Amniotic epithelial cell (primary cell): ENCODE measurements around the gene FUT3.
"Not testable (repeated sequence)": the region's sequence is repeated elsewhere in the genome, so short reads cannot be mapped to it uniquely, and the experiment has no call there.

Experiments used
- DNase-seq: peaks from one replicate; pipeline ENCODE4 v3.0.0-alpha.2; 2010; ENCODE audit warnings: low read depth

The FUT3 gene

DNA sequence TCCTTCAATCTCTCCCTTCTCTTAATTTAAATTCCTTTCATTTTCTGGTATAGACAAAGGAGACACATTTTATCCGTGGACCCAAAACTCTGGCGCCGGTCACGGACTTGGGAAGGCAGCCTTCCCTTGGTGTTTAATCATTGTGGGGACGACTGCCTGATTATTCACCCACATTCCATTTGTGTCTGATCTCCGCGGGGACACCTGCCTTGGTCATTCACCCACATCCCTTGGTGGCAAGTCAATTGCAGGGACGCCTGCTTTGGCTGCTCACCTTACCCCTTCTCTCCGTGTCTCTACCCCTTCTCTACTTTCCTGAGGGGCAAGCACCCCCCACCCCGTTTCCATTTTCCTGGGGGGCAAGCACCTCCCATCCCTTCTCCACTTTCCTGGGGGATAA is 3.4 kb downstream of the FUT3 start:
- DNase-seq: not testable (repeated sequence)

GRCh38 chr19:5844456-5845433 is 6.5 kb downstream of the FUT3 start:
- no peak for DNase-seq

GRCh38 chr19:5843295-5843927 is 7.8 kb downstream of the FUT3 start:
- DNase-seq: no peak

DNA sequence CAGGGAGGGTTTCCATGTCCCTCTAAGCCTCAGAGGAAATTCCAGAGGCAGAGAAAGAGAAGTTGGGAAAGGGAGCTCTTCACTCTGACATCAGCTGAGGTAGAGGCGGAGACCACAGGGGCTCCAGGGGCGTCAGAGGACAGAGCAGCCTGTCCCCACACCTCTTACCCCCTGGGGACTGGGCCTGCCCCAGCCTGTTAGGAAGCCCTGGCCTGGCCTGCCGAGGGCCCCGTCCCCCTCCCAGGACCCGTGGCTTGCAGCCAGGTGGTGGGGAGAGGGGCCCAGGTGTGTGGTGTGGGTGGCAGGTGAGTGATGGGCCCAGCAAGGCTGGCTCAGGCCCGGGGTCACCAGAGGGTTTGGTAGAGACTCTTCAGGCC is 9.5 kb downstream of the FUT3 start:
- DNase-seq: not testable (repeated sequence)

GRCh38 chr19:5839065-5840017 is 11.9 kb downstream of the FUT3 start, which contains the start of gene FUT6:
Gene FUT6, minus strand, starts transcription at chr19:5839702. Its CDS starts 7,135 bp downstream, at chr19:5832567.
- DNase-seq: no peak

GRCh38 chr19:5838353-5839064 is 12.7 kb downstream of the FUT3 start:
- no peak for DNase-seq

DNA sequence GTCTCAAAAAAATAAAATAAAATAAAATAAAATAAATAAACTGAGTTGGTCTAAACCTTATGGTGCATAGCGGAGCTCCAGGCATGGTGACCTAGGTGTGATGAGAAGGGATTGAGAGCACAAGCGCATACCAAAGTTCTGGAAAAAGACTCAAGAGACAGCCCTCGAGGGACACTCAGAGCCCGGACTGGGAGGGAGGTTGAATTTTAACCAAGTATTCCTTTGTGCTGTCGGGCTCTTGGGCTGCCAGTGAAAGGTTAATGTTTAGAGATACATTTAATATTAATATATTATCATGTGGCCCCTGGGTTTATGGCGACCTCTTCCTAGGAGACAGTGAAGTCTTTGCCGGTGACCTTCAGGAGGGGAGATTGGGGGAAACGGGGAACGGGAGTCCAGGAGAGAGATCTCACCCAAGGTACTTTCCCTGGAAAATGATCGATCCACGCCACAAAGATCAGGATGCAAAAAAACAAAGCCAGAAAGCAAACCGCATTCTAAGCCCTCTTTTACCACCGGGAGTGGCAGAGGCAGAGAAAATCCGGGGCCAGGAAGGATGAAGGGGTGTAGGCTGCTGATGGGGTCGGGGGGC is 13.4 kb downstream of the FUT3 start:
- DNase-seq: no peak

GRCh38 chr19:5832527-5833216 is 18.6 kb downstream of the FUT3 start:
- no peak for DNase-seq

GRCh38 chr19:5832061-5832460 is 19.2 kb downstream of the FUT3 start:
- DNase-seq: no peak

DNA sequence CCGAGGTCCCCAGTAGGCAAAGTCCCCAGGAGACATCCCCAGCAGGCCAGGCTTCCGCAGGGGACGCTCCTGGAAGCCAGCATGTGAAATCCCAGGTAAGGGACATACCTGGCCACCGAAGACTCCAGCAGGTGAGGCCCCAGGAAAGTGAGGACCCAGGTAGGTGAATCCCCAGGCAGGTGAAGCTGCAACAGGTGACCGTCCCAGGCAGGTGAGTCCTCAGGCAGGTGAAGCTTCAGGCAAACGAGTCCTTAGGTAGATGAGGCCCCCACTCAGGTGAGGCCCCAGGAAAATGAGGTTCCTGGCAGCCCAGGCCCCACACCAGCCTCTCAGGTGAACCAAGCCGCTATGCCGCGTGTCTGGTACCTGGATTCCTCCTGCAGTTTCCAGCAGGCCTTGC is 20.1 kb downstream of the FUT3 start:
- no peak for DNase-seq

GRCh38 chr19:5829567-5830310 is 21.5 kb downstream of the FUT3 start:
- DNase-seq: no peak

- peak; percentile 47 for DNase-seq
These were observed 22.3 kb downstream of the FUT3 start for GRCh38 chr19:5828661-5829566.

- peak; percentile 85 for DNase-seq
These were observed 23.2 kb downstream of the FUT3 start for GRCh38 chr19:5827891-5828660.

DNA sequence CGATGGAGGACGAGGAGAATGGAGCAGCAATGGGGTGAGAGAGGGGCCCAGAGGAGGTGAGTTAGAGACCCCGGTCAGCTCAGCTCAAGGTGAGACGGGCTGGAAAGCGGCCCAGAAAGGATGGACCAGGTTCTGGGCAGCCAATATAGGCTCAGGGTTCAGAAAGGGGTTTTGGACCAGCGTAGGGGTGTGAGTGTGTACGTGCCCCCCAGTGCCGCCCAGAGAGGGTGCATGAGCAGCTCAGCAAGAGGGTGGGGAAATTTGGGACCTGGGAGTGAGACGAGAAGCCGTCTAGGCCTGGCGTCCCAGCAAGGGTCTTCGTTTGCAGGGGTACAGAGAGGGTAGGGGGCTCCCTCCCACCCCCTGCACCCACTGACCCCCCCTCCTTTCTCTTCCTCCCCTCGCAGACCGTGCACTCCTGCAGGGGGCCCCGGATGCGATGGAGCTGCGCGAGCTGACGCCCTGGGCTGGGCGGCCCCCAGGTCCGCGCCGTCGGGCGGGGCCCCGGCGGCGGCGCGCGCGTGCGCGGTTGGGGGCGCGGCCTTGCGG is 23.8 kb downstream of the FUT3 start:
- DNase-seq: no peak

GRCh38 chr19:5826531-5827341 is 24.5 kb downstream of the FUT3 start:
- DNase-seq: peak; percentile 45

- DNase-seq: no peak
These were observed 26.1 kb downstream of the FUT3 start for GRCh38 chr19:5825178-5825577.

GRCh38 chr19:5824751-5825150 is 26.5 kb downstream of the FUT3 start:
- DNase-seq: no peak
